ENCODE measurements around the gene KY.

- no peak for TF ChIP-seq SIN3A (IDR thresholded peaks at IDR 0.05; ENCODE audit: borderline replicate concordance, insufficient read depth, low read depth, low read length)
- TF ChIP-seq CTCF (IDR thresholded peaks at IDR 0.05), result no peak
- no peak for TF ChIP-seq POLR2AphosphoS5 (IDR thresholded peaks at IDR 0.05; ENCODE audit: low read depth, low read length)
Observed at GRCh38 chr3:134620476-134621115, 30.2 kb downstream of the KY start.

All from Panc1 (cell line).